Sciatic nerve (tissue), 2 donors: ENCODE results near the gene TENM4. TPM values are rescaled to one million over a fixed set of nuclear protein-coding genes. Genes with fewer than 3 reads are reported as not detected.

Experiments
- ATAC-seq: fragments of 200-7000 bp; cut with Tn5 transposase; one replicate; pipeline ENCODE4 v1.9.1; 2020; ENCODE audit warnings: mild to moderate bottlenecking, moderate library complexity
- DNase-seq: peaks from one replicate; pipeline ENCODE4 v3.0.0-alpha.2; 2020; ENCODE audit warnings: low spot score
- intact Hi-C: fragments of 100-400 bp; cut with DNase I; formaldehyde crosslinking; loops from one replicate; pipeline ENCODE4 v1.14.2; 2022
- total RNA-seq: library from RNA; stranded (reverse); fragmentation: NEBNext Ultra II Directional; extraction: Animal tissue kit (Norgen Biotek cat#: 25700); gene quantifications from one replicate; pipeline ENCODE4 v1.2.1, GENCODE V29; 2021
- donor health status: DM: no; HTN: no; CAD: no.
- donor health status: DM: no; HTN: no; CAD: no.

TENM4 gene
- total RNA-seq, 1 donor from 2014 or later, result 16.5 TPM

- ATAC-seq, result no peak
- DNase-seq, result no peak
- intact Hi-C loops, result no loop called here
These were observed 111.3 kb downstream of the TENM4 start for GRCh38 chr11:79329561-79329960.

GRCh38 chr11:79328402-79328801 lies 112.4 kb downstream of the TENM4 start:
- intact Hi-C loops, result no loop called here
- DNase-seq (no peak), ATAC-seq (no peak)

- DNase-seq (no peak), ATAC-seq (no peak)
- intact Hi-C loops, result no loop called here
These were observed 115.0 kb downstream of the TENM4 start for GRCh38 chr11:79325851-79326250.

- no peak for DNase-seq
- intact Hi-C loops, result no loop called here
- ATAC-seq, result no peak
These were observed 119.6 kb downstream of the TENM4 start for GRCh38 chr11:79321263-79321662.

GRCh38 chr11:79314906-79315689 lies 125.7 kb downstream of the TENM4 start:
- DNase-seq, result no peak
- intact Hi-C loops, result no loop called here
- ATAC-seq, result no peak

GRCh38 chr11:79313530-79313913 lies 127.3 kb downstream of the TENM4 start:
- intact Hi-C loops, result no loop called here
- DNase-seq (no peak), ATAC-seq (no peak)

GRCh38 chr11:79312617-79313529 lies 128.0 kb downstream of the TENM4 start:
- intact Hi-C loops, result no loop called here

GRCh38 chr11:79311461-79311860 lies 129.4 kb downstream of the TENM4 start:
- no peak for DNase-seq
- ATAC-seq, result no peak
- intact Hi-C loops, result no loop called here

More at GRCh38 chr11:79312617-79313529, 128.0 kb downstream of the TENM4 start:
- no peak for DNase-seq
- peak; percentile 72 for ATAC-seq

- DNase-seq (no peak), ATAC-seq (no peak)
- intact Hi-C loops, result no loop called here
These were observed 131.4 kb downstream of the TENM4 start for GRCh38 chr11:79309407-79309806.

GRCh38 chr11:79308429-79308828 lies 132.4 kb downstream of the TENM4 start:
- intact Hi-C loops, result no loop called here
- DNase-seq (no peak), ATAC-seq (no peak)

- intact Hi-C loops, result no loop called here
- DNase-seq (no peak), ATAC-seq (peak; percentile 78)
These were observed 136.1 kb downstream of the TENM4 start for GRCh38 chr11:79304599-79305212.

GRCh38 chr11:79296141-79296540 lies 144.7 kb downstream of the TENM4 start:
- ATAC-seq (no peak), DNase-seq (no peak)
- intact Hi-C loops, result no loop called here

GRCh38 chr11:79294845-79295731 lies 145.7 kb downstream of the TENM4 start:
- DNase-seq, result no peak
- intact Hi-C loops, result no loop called here
- no peak for ATAC-seq

- DNase-seq (no peak), ATAC-seq (no peak)
- intact Hi-C loops, result no loop called here
These were observed 148.9 kb downstream of the TENM4 start for GRCh38 chr11:79291948-79292347.

GRCh38 chr11:79290761-79291160 lies 150.1 kb downstream of the TENM4 start:
- DNase-seq (no peak), ATAC-seq (no peak)
- intact Hi-C loops, result no loop called here

- intact Hi-C loops, result no loop called here
- DNase-seq, result no peak
- ATAC-seq, result no peak
These were observed 152.9 kb downstream of the TENM4 start for GRCh38 chr11:79287952-79288351.

- ATAC-seq, result no peak
- DNase-seq, result no peak
- intact Hi-C loops, result no loop called here
These were observed 155.1 kb downstream of the TENM4 start for GRCh38 chr11:79285756-79286155.

- DNase-seq, result no peak
These were observed 164.0 kb downstream of the TENM4 start for GRCh38 chr11:79276736-79277325.

More at GRCh38 chr11:79276736-79277325, 164.0 kb downstream of the TENM4 start:
- no peak for ATAC-seq
- intact Hi-C loops, result no loop called here
